ENCODE results near the gene CCDC126.
"Not testable (repeated sequence)": the region's sequence is repeated elsewhere in the genome, so short reads cannot be mapped to it uniquely, and the experiment has no call there.

Gene CCDC126

DNA sequence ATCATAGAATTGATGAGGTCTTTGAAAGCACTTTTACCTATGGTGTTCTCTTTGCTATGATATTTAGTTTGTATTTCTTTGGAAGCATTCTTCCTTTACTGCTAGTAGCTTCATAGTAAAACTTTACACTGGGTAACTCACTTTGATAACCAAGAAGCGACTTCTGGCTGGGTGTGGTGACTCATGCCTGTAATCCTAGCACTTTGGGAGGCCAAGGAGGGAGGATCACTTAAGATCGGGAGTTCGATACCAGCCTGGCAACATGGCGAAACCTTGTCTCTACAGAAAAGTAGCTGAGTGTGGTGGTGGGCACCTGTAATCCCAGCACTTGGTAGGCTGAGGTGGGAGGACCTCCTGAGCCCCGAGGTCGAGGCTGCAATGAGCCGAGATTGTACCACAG is 36.2 kb downstream of the CCDC126 start:
- DNase-seq: no peak

- DNase-seq: no peak
Measured at GRCh38 chr7:23645822-23646221, 48.6 kb downstream of the CCDC126 start.

DNA sequence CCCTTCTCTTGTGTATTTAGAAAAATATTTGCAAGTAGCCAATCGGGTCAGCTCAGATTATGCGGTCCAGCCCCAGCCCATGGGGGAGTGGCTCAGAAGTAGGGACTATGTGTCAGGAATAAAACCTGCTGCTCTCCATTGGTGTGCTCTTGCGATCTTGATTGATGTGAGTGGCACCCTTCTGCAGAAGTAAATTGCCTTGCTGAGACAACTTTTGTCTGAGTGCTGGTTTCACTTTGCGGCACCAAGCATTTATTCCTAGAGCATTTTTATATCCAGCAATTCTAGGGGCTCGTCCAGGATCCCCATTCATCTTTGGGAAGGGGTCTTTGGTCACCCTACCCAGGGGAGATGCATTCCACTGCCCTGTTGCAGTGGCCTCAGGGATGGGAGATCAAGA is 56.8 kb downstream of the CCDC126 start:
- DNase-seq: no peak

DNA sequence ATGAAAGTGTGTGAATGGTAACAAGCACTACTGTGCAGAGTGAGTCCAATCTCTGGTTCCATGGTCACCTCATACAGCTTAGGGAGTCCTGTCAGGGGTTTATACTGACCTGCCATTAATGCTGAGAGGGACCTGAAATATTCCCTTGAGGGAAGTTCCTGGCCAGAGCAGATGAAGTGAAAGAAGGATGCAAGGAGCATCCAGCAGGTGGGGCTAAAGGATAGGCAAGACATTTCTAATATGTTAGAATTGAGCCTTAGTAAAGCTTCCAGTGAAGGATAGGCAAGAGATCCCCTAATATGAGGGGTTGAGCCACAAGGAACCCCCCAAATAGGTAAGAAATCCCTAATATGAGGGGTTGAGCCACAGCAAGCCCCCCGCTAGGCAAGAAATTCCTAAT is 57.3 kb downstream of the CCDC126 start:
- DNase-seq: no peak

DNA sequence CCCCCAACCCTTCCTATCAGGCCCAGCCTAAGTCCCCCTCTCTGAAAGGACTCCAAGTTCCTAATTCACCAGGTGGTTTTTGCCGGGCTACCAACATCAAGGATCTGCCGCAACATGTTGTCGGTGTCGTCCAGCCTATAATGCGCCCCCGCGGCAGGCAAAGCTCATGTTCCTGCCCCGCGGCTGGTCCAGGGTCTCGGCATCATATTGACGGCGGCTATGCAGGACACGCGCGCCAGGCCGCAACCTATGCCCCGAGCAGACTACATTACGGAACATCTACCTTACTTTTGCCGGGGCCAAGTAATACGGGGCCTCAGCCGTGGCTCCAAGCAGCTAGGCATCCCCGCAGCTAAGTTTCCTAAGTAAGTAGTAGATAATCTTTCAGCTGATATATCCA is 58.3 kb downstream of the CCDC126 start:
- DNase-seq: no peak

DNA sequence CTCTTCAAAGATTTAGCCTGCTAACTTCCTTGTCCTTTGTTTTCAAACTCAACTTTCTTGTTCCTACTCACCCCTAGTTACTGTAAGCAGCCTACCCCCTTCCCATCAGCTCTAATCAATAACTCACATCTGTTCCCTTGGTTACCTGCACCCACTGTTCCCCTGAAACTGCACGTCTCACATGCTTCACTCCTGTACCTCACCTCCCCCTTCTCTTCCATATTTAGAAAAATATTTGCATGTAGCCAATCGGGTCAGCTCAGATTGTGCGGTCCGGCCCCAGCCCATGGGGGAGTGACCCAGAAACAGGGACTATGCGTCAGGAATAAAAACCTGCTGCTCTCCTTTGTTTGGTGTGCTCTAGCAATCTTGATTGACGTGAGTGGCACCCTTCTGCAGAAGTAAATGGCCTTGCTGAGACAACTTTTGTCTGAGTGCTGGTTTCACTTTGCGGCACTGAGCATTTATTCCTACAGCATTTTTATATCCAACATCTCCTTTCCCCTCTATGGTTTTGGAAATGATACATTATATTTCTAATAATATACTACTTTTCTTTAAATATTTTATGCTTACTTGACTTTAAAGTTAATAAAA is 61.7 kb downstream of the CCDC126 start:
- DNase-seq: no peak

- no peak for DNase-seq
Measured at GRCh38 chr7:23661385-23661784, 64.2 kb downstream of the CCDC126 start.

DNA sequence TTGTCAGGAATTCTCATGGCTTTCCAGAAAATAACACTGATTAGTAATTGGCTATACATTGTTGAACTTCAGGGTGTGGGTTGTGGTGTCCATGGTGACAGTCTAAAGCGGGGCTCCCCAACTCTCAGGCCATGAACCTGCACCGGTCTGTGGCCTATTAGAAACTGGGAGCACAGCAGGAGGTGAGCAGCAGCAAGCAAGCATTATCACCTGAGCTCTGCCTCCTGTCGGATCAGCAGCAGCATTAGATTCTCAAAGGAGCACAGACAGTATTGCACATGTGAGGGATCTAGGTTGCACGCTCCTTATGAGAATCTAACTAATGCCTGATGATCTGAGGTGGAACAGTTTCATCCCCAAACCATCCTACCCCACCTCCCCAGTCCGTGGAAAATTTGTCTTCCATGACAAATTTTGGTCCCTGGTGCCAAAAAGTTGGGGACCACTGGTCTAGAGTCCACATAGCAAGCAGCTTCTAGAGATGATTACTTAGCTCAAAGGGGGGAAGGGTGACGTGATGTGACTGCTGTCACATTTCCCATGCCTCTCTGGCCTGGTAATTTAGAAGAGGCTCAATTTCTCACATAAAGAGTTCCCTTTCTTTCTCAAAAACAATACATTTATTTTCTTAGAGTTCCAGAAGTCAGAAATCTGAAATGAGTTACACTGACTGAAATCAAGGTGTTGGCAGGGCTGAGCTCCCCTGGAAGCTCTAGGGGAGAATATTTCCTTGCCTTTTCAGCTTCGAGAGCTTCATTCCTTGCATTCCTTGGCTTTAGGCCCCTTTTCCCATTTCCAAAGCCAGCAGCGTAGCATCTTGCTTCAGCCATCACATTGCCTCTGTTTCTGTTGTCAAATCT is 65.2 kb downstream of the CCDC126 start:
- no peak for DNase-seq

DNA sequence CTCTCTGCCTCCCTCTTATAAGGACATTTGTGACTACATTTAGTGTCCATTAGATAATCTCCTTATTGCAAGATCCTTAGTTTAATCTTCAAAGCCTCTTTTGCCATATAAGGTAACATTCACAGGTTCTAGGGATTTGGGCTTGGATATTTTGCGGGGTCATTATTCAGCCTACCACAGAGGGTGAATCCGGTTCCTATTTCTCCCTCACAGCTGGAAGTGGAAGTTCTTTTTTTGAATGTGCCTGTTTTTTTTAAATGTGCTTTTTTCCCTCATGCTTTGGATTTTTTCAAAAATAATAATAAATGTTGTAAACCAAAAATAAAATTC is 65.8 kb downstream of the CCDC126 start:
- DNase-seq: no peak

DNA sequence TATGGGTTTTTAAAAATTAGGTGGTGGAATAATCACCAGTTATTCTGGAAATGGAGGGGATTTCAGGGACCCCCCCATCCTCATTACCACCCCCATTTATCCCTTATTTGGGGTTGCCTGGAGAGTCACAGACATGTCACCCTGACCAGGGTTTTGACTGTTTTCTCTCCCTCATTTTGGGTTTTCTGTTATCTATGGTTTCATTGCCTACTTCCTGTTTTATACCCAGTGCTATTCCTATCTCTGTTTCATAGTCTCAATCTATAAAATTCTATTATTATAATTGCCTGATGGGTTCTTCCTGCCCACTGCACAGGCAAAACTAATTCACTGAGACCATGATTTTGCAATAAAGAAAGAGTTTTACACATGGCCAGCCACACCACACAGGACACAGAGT is 66.9 kb downstream of the CCDC126 start:
- no peak for DNase-seq

DNA sequence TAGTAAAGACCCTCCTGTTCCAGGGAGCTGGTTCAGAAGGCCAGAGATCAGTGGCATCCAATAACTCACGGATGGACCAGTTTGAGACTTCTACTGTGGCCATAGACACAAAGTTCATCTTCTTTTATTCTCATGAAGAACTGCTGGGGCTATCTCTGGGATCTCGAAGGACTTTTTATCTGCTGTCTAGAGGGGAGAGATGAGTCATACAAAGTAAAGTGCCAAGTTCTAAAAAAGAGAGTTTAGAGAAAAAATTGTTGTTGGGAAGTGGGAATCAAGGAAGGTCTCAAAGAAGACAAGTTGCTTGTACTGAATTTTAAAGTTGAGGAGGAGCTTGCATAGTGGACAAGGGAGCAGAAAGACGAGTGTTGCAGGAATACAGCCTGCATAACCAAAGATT is 74.9 kb downstream of the CCDC126 start:
- DNase-seq: no peak

DNA sequence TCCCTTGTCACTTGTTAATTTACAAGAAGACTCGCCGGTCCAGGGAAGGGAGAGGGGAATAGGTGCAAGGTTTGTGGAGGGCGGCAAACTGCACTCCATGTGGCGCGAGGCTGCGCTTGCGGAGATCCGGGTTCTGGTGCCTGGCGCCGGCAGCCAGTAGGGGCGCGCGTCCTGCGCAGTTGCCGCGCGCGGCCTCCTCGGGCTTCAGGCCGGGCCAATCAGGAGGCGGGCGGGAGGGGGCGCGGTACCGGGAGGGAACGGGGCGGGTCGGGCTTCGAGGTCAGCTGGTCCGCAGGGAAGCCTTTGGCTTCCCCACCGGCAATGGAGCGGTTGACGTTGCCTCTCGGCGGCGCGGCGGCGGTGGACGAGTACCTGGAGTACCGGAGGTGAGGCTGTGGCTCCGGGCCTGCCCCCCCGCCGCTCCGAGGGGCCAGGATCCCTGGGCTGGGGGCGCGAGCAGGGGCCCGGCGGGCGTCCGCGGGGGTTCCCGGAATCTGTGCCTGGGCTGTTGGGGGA is 82.8 kb downstream of the CCDC126 start, which contains the start of gene FAM221A:
Gene FAM221A (plus strand): TSS at position 302 of the 516 bp plus-strand sequence. CDS start 20 bp downstream, at position 322.
- peak; percentile 65 to 90 for DNase-seq

- DNase-seq: peak; percentile 13 to 53
Measured at GRCh38 chr7:23680414-23681405, 83.5 kb downstream of the CCDC126 start.

- not testable (repeated sequence) for DNase-seq
Measured at GRCh38 chr7:23684041-23684440, 86.9 kb downstream of the CCDC126 start.

DNA sequence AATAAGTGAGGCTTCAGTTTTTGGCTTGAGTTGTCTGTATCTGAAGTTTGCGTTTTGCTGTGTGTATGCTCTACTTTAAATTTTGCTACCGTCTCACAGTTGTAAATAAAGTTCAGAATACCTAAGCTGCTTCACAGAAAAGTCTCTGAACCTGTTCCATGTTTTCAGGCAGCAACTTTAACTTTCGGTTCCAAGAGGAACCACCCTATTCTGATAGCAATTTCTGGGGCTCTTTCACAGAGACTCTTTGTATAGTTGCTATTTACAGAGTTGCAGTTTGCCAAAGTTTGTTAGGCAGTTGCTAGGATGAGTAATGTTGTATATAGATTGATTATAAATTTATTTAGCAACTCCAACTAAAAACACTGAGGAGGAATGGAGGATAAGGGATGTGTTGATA is 88.5 kb downstream of the CCDC126 start:
- no peak for DNase-seq

DNA sequence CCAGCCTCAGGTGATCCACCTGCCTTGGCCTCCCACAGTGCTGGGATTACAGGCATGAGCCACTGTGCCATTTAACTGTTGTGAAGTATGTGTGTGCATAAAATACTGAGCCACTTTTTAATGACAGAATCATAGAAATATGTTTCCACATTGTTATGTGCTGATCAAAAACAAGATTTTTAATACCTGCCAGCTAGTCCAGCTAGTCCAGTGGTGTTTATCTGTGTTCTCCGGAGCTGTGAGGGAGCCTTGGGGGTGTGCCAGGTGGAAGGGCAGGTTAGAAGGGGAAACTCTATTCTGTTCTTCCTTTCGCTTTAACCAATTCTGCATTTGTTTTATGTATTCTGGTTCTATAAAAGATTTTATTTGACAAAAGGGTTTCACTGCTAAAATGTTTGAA is 89.8 kb downstream of the CCDC126 start:
- DNase-seq: no peak

- no peak for DNase-seq
Measured at GRCh38 chr7:23689165-23689564, 92.0 kb downstream of the CCDC126 start.

GRCh38 chr7:23691320-23691719 is 94.1 kb downstream of the CCDC126 start:
- no peak for DNase-seq

GRCh38 chr7:23693224-23693623 is 96.0 kb downstream of the CCDC126 start:
- DNase-seq: no peak

Data from NCI-H446 (cell line).